Astrocyte (in vitro differentiated cells and primary cell): Measurements from ENCODE around the gene MET.

Experiments
- CTCF ChIP-seq: IDR thresholded peaks from 2 replicates; pipeline ENCODE4 v1.5.1; 2011; ENCODE audit warnings: low read depth, mild to moderate bottlenecking, inconsistent platforms, low read length, moderate library complexity; ENCODE audit not compliant: insufficient read depth
- EZH2 ChIP-seq: IDR thresholded peaks from 2 replicates; pipeline ENCODE4 v1.6.1; 2012; ENCODE audit warnings: mild to moderate bottlenecking, low read length, inconsistent platforms; ENCODE audit not compliant: insufficient read depth

- no peak for TF ChIP-seq CTCF
- TF ChIP-seq EZH2, result no peak
Measured at GRCh38 chr7:116771640-116772039, 99.6 kb downstream of the MET start.
